Vagina (tissue), 2 donors: Measurements from ENCODE around the gene SPAG6.

Source experiments
- POLR2AphosphoS5 ChIP-seq, 2 donors: sonication (generic); formaldehyde crosslinking; IDR thresholded peaks; one replicate each; pipeline ENCODE4 v1.9.0; 2017; ENCODE audit warnings: antibody characterized with exemption in 2 of 2, mild to moderate bottlenecking in 2 of 2, low read depth in 1 of 2; ENCODE audit not compliant: insufficient read depth in 1 of 2
- TF ChIP-seq, protein P1 (sequence below), 3 experiments: fragments of 450-650 bp in 2 of 3; fragments of 200-600 bp in 1 of 3; sonication (generic) in 1 of 3; IDR thresholded peaks; one replicate each; pipeline ENCODE4 v1.5.1; 2017 to 2019; ENCODE audit warnings: antibody characterized with exemption in 3 of 3, mild to moderate bottlenecking in 2 of 3, moderate library complexity in 2 of 3

DNA sequence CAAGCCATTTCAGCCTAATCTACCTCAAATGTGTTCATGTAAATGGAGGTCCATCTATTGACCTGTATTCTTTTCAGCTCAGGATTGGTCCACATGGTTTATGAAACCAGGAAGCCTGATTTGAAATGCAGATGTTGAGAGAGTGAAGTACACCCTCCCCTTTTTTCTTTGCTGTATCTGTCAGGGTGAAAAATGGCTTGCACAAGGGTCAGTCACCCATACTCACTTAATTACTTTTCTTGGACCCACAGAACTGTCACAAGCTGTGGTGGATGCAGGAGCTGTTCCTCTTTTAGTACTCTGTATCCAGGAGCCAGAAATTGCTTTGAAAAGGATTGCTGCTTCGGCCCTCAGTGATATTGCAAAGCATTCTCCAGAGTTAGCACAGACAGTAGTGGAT, 41.2 kb downstream of the SPAG6 start:
- TF ChIP-seq, protein P1, sequence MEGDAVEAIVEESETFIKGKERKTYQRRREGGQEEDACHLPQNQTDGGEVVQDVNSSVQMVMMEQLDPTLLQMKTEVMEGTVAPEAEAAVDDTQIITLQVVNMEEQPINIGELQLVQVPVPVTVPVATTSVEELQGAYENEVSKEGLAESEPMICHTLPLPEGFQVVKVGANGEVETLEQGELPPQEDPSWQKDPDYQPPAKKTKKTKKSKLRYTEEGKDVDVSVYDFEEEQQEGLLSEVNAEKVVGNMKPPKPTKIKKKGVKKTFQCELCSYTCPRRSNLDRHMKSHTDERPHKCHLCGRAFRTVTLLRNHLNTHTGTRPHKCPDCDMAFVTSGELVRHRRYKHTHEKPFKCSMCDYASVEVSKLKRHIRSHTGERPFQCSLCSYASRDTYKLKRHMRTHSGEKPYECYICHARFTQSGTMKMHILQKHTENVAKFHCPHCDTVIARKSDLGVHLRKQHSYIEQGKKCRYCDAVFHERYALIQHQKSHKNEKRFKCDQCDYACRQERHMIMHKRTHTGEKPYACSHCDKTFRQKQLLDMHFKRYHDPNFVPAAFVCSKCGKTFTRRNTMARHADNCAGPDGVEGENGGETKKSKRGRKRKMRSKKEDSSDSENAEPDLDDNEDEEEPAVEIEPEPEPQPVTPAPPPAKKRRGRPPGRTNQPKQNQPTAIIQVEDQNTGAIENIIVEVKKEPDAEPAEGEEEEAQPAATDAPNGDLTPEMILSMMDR (IDR thresholded peaks at IDR 0.05) = no peak
- no peak for TF ChIP-seq POLR2AphosphoS5 (IDR thresholded peaks at IDR 0.05; ENCODE audit: insufficient read depth in 1 of 2, low read depth in 1 of 2)
